HG03469 (cell line): ENCODE measurements around the gene EIF3L.

Experiments used
- ATAC-seq: cut with Tn5 transposase; IDR thresholded peaks from one replicate; pipeline ENCODE4 v1.9.1; 2021; ENCODE audit warnings: mild to moderate bottlenecking, moderate library complexity, moderate number of reproducible peaks; ENCODE audit not compliant: unreplicated experiment

Gene EIF3L

GRCh38 chr22:37850801-37851200 lies 1.6 kb downstream of the EIF3L start:
- ATAC-seq: no peak

- no peak for ATAC-seq
Measured at GRCh38 chr22:37852418-37852817, 3.2 kb downstream of the EIF3L start.

- ATAC-seq: no peak
Measured at GRCh38 chr22:37854946-37855345, 5.7 kb downstream of the EIF3L start.

- no peak for ATAC-seq
Measured at GRCh38 chr22:37855462-37855861, 6.2 kb downstream of the EIF3L start.

GRCh38 chr22:37860796-37861421 lies 11.7 kb downstream of the EIF3L start:
- no peak for ATAC-seq

- ATAC-seq: no peak
Measured at GRCh38 chr22:37862570-37863325, 13.5 kb downstream of the EIF3L start.

- ATAC-seq: no peak
Measured at GRCh38 chr22:37865510-37865909, 16.3 kb downstream of the EIF3L start.

- no peak for ATAC-seq
Measured at GRCh38 chr22:37870273-37870672, 21.1 kb downstream of the EIF3L start.

- no peak for ATAC-seq
Measured at GRCh38 chr22:37880668-37881440, 31.6 kb downstream of the EIF3L start.

GRCh38 chr22:37884420-37884819 lies 35.2 kb downstream of the EIF3L start:
- no peak for ATAC-seq

- no peak for ATAC-seq
Measured at GRCh38 chr22:37887584-37888378, 38.6 kb downstream of the EIF3L start.

- no peak for ATAC-seq
Measured at GRCh38 chr22:37891926-37892325, 42.7 kb downstream of the EIF3L start.

GRCh38 chr22:37892566-37893335 lies 43.5 kb downstream of the EIF3L start:
- no peak for ATAC-seq

GRCh38 chr22:37893583-37893983 lies 44.4 kb downstream of the EIF3L start:
- ATAC-seq: no peak

- no peak for ATAC-seq
Measured at GRCh38 chr22:37894939-37895670, 45.9 kb downstream of the EIF3L start.

- ATAC-seq: peak; percentile 48
Measured at GRCh38 chr22:37896181-37896592, 47.0 kb downstream of the EIF3L start.

GRCh38 chr22:37896939-37897338 lies 47.7 kb downstream of the EIF3L start:
- no peak for ATAC-seq

GRCh38 chr22:37897807-37898206 lies 48.6 kb downstream of the EIF3L start:
- ATAC-seq: no peak

GRCh38 chr22:37898441-37899181 lies 49.4 kb downstream of the EIF3L start:
- ATAC-seq: no peak
